Stimulated activated CD4-positive, alpha-beta T cell treated with anti-CD3 and anti-CD28 coated beads, Interleukin-1b, Interleukin-23, amount 100 ng/mL, for 48 hours (primary cell): ENCODE data around the gene CRLF2.
"Not testable (repeated sequence)": the region's sequence is repeated elsewhere in the genome, so short reads cannot be mapped to it uniquely, and the experiment has no call there.

ENCODE experiments used
- DNase-seq: peaks from one replicate; pipeline ENCODE4 v3.0.0-alpha.2; 2020

The CRLF2 gene, protein sequence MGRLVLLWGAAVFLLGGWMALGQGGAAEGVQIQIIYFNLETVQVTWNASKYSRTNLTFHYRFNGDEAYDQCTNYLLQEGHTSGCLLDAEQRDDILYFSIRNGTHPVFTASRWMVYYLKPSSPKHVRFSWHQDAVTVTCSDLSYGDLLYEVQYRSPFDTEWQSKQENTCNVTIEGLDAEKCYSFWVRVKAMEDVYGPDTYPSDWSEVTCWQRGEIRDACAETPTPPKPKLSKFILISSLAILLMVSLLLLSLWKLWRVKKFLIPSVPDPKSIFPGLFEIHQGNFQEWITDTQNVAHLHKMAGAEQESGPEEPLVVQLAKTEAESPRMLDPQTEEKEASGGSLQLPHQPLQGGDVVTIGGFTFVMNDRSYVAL

DNA sequence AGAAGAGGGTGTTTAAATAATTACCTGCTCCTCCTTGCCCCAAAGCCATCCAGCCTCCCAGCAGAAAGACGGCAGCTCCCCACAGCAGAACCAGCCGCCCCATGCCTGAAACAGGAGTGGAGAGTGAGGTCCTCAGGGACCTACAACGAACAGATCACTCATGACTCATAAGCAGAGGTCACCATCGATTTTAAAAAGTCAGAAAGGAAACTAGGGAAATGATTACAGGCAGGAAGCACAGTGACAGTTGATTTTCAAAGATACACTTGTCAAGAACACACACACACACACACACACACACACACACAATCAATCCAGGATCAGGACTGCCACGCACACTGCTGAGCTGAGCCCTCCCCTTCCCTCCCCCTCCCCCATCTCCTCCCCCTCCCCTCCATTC lies at the start of gene CRLF2:
Gene CRLF2, minus strand, starts transcription at position 118 of the 400 bp plus-strand sequence. Its CDS starts 15 bp downstream, at position 103.
- peak; percentile 28 for DNase-seq

DNA sequence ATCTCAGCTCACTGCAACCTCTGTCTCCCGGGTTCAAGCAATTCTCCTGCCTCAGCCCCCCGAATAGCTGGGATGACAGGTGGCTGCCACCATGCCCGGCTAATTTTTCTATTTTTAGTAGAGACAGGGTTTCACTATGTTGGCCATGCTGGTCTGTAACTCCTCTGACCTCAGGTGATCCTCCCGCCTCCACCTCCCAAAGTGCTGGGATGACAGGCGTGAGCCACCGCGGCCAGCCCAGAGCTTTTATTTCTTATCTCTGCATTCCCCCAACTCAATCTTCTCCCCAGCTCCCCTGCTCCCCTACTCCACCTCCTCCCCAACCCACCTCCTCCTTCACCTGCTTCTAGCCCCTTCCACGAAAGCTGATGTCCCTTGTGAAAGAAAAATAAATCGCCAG lies 49.3 kb upstream of the CRLF2 start:
- DNase-seq: not testable (repeated sequence)

DNA sequence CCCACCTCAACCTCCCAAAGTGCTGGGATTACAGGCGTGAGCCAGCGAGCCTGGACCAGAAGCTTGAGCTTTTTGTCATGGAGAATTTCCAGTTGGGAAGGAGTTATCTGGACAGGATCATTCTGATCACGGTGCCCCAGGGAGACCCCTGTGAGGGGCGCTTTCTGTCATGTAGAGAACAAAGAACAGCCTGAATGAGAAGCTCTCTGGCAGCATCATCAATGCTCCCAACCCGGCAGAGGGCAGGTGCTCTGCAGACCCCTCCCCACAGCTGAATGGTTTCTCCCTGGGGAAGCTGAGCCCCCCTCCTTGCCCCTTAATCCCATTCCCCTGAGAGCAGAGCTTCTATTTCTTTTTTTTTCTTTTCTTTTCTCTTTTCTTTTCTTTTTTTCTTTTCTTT lies 48.8 kb upstream of the CRLF2 start:
- no peak for DNase-seq

DNA sequence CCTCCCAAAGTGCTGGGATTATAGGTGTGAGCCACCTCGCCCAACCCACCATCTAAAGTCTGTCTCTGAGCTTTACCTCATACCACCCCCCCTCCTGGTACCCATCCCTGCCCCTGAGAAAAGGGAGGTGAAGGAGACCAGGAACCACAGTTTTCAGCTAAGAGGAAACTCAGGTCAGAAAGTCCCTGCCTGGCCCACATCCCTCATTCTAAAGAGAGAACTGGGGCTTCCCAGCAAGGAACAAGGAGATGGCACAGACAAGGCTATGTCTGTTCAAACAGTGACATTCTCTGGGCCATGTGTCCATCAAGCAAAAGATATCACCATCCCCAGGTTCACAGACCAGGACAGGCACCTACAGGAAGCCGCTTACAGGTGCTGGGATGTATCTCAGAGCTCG lies 40.4 kb upstream of the CRLF2 start:
- no peak for DNase-seq

DNA sequence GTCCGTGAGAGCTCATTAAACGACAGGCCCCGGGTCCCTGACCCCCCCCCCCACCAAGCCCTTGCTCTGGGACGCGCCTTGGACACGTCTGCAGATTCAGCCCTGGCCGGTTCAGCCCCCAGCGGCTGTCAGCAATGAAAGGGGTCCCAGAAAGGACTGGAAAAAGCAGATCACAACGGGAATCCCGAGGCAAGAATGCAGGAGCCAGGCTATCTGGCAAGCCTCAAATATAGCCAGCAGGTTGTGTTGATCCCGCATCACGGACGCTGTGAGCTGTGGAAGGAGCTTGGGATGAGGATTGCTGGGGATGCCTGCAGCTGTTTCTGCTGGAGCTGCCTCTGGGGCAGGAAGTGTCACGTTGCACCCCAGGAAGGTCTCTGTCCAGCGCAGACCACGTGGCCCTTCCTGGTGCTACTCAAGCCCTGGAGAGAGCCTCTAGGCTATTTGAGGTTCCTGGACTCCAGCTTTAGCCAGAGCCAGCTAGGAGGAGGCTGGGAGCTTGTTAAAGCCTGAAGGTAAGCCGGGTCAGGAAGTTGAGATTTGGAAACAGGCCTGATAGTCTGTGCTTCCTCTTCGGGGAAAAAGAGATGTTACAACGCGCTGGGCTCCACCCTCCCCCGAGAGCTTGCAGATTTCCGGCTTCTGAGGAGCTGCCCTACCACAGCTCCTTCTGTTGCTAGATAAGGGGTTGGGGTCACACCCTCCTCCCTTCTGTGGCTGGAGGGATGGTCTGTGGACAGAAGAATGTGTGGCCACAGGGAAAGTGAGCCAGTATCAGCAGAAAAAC lies 36.8 kb upstream of the CRLF2 start:
- DNase-seq: peak; percentile 52

DNA sequence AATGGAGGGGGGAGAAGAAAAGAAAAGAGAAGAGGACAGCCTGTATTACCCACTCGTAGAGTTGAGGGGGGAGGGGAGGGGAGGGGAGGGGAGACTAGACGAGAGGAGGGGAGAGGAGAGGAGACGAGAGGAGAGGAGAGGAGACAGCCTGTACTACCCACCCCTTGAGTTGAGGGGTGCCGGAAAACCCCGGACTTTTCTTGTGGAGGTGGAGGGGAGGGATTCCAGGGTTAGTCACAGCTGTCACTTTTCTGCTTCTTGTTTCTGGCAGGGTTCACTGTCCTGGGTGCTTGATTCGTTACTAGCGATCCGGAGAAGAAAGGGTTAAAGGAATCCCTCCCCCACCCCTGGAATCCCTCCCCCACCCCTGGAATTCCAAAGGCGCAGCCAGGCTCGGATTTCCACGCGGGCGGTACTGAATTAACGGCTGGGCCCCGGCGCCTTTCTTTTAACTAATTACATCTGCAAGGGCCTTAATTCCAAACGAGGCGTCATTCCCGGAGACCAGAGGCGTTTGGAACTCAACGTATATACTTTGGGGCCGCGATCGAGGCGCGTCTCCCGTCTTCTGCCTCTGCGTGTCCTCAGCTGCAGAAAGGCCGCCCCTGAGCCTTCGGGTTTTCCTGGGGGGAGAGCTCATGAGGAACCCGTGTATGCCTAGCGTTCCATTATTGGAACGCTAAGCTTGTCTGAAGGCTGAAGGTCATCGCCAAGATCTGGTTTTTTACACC lies 36.0 kb upstream of the CRLF2 start:
- DNase-seq: peak; percentile 22

DNA sequence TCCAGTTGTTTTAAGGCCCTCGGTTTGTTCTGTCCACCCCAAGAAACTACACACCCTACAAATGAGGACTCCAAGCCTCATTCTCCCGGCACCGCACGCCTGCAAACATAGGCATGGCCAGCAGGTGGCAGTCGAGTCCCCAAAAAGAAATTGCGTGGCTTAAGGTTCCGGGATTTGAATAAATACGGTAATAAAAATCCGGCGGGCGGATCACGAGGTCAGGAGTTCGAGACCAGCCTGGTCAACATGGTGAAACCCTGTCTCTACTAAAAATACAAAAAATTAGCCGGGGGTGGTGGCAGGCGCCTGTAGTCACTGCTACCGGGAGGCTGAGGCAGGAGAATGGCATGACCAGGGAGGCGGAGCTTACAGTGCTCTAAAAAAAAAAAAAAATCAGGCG lies 34.4 kb upstream of the CRLF2 start:
- DNase-seq: peak; percentile 85

DNA sequence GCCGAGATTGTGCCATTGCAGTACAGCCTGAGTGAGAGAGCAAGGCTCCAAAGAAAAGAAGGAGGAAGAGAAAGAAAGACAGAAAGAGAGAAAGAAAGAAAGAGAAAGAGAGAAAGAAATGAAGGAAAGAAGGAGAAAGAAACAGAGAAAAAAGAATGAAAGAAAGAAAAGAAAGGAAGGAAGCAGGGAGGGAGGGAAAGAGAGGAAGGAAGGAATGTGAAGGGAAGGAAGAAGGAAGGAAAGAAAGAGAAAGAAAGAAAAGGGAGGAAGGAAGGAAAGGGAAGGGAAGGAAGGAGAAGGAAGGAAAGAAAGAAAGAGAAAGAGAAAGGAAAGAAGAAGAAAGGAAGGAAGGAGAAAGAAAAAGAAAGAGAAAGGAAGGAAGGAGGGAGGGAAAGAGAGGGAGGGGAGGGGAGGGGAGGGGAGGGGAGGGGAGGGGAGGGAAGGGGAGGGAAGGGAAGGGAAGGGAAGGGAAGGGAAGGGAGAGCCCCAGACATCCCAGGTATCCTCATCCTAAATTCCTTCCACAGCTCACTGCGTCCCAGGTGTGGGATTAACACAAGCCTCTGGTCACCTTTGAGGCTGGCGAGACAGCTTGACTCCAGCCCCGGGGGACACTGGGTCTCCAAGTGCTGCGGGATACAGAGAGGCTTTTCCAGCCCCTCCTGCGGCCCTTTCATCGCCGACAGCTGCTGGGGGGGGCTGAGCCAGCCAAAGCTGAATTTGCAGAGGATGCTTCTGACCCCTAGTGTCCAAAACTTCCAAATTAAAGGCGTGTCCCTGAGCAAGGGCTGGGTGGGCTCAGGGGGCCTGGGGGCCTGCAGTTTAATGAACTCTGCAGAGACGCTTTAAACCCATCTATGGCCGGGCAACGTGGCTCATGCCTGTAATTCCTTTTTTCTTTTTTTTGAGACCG lies 32.0 kb upstream of the CRLF2 start:
- DNase-seq: peak; percentile 6

DNA sequence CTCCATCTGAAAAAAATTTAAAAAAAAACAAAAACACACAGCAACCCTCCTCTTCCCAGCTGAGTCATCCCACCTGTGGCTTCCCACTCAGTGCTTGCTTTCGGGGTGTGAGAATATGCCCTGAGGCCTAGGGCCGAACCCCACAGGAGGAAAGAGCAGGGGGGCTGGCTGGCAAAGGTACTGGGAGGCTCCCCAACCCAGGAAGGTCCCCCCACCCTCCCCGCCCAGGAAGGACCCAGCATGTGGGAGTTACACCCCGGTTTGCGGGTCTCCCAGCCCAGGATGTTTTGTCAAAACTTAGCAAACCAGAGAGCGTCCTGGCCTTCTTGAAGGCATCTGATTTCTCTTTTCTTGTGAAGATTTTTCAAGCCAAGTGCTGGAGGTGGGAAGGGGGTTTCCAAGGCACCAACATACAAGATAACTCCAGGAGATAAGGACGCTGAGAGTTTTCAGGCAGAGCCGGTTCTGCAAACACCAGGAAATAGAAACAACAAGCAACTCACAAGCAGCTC lies 30.5 kb upstream of the CRLF2 start:
- DNase-seq: peak; percentile 32

DNA sequence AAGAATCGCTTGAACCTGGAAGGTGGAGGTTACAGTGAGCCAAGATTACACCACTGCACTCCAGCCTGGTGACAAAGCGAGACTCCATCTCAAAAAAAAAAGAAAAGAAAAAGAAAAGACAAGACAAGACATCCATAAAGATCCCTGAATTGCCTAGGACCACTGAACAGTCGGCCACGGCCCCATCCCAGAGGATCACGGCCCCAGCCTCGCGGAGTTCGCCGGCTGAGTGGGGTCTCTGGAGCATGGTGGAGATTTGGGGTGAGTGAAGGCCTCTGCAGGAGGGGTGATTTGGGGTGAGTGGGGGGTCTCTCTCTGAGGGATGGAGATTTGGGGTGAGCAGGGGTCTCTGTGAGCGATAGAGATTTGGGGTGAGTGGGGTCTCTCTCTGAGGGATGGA lies 28.1 kb upstream of the CRLF2 start:
- not testable (repeated sequence) for DNase-seq

DNA sequence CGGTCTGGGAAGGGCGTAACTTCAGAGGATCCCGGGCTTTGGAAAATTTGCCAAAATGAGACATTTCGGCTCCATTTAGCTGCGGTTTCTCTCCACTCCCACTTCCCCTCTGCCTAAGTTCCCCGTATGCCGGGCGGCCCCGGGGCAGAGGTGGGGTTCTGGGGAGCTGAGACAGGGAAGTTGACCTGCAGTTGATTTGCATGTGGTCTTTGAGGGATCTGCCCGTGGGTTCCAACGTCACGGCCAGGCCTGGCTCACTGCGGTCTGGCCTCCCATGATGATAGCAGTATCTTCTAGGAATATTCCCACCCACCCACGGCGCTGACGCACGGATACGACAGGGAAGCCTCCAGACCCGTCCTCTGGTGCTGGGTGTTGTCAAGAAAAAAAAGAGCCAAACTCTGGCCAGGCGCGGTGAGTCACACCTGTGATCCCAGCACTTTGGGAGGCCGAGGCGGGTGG lies 27.3 kb upstream of the CRLF2 start:
- DNase-seq: no peak

DNA sequence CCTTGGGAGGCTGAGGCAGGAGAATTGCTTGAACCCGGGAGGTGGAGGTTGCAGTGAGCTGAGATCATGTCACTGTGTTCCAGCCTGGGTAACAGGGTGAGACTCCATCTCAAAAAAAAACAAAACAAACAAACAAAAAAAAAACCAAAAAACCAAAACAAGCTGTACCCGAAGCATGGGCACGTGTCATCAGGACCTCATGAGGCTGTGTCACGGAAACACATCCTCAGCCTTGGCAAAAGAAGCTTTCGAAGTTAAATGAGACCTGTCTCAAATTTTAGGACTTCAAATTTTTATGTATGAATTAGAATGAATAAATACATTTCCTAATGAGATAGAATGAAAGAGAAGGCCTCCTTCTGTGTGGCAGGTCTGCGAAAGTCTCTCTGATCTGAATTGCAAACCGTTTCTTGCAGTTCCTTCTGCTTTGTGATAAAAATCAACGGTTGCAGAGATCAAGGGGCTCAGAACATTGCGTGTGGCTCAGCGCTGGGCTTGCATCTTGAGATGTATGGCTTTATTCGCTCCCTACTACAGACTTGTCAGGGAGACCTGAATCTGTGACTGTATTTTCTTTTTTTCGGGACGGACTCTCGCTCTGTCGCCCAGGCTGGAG lies 19.5 kb upstream of the CRLF2 start:
- no peak for DNase-seq

DNA sequence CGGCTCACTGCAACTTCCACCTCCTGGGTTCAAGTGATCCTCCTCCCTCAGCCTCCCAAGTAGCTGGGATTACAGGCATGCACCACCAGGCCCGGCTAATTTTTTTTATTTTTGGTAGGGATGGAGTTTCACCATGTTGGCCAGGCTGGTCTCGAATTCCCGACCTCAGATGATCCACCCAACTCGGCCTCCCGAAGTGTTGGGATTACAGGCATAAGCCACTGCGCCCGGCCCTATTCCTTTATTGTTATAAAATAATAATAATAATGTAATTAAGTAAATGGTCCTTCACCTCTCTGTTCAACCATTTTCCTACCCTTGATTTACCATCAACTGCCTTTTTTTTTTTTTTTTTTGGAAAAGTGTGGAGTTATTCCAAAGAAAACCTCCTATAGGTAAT lies 15.7 kb upstream of the CRLF2 start:
- not testable (repeated sequence) for DNase-seq

DNA sequence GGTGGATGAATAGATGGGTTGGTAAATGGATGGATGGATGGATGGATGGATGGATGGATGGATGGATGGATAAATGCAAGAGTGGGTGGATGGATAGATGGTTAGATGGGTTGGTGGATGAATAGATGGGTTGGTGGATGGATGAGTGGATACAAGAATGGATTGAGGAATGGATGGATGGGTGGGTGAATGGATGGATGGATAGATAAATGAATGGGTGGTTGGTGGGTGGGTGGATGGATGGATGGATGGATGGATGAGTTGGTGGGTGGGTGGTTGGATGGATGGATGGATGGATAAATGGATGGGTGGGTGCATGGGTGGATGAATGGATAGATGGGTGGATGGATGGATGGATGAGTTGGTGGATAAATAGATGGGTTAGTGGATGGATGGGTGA lies 13.8 kb upstream of the CRLF2 start:
- DNase-seq: no peak

DNA sequence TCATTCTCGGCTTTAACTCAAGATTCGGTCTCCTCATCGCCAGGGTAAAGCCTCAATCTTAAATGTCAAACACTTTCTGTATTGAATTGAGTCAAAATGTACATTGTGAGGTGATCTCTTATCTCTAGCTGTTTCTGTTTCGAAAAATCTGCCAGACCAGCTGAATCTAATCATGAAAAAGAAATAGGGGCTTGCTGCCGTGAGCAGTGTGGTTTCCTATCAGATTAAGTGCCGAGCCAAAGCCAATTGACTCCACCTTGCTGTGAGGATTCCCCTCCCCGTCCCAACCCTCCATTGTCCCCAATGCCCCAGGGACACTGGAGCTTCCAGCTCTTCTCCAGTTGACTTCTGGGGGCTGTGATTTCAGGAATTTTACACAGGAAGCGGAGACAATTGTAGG lies 12.5 kb upstream of the CRLF2 start:
- DNase-seq: no peak

DNA sequence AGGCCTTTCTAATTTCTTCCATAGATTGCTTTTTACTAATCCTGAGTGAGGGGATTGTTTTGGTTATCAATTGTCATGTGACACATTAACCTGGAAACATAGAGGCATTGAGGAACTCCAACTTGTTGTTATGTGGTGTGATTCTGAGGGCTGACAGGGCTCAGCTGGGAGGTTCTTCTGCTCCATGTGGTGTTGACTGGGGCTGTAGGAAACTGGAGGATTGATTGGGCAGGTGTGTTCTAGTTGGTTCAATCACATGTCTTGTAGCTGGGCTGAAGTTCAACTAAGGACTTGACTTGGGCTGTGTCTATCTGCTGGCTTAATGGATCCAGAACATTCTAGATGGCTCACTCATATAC lies 10.8 kb upstream of the CRLF2 start:
- DNase-seq: no peak

DNA sequence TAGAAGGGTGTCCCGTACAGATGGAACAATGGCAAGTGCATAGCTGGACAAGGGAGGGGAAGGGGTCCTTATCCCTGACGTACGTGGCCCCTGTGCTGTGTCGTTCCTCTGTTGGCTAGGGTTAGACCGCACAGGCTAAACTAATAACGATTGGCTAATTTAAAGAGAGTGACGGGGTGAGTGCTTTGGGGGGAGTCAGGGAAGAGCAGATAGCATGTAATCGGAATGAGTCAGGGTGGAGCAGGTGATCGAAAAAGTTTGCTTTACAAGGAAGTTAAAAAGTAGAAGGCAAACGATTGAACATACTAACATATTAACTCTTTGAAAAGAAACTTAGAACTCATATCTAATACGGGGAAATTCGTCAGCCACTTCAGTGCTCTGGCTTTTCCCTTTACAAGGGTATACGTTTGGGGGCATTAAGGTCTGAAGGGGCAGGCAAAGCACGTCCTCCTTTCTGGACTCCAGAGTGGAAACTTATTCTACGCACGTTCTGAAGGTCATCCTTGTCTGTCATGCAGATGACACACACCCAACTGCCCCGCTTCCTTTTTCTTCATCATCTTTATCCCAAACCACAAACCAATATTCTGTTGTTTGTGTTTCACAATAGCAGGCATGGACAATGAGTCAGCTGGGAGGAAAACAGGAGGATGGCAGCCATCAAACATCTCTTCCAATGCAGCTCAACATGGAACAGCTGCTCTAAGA lies 10.2 kb upstream of the CRLF2 start:
- DNase-seq: no peak

DNA sequence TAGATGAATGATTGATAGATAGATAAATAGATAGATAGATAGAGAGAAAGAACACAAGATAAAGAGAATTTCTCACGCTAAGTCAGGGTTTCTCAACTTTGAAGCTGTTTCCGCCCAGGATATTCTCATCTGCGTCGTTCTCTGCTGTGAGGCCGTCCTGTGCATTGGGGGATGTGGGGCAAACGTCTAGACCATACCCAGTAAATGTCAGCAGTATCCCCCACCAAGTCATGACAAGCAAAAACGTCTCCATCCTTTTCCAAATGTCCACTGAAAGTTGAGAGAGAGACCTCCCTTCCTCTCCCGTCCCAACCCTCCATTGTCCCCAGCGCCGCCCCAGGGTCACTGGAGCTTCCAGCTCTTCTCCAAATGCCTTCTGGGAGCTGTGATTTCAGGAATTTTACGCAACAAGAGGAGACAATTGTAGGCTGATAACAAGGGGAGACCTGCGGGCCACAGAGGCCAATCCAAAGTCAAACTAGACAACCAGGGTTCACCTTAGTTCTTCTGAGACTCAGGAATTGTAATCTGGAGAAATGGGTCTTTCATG lies 8.9 kb upstream of the CRLF2 start:
- DNase-seq: no peak

DNA sequence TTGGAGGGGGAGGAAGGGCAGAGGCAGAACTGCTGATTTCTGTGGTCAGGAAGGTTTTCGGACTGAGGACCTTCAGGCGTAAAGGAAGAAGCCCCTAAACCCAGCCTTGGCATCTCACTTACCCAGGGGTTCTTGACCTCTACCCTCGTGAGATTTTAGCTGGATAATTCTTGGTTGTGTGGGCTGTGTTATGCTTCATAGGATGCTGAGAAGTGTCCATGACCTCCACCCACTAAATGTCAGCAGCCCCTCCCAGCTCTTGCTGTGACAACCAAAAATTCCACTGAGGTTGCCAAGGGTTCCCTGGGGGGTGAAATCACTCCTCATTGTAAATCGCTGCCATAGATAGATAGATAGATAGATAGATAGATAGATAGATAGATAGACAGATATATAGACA lies 5.8 kb upstream of the CRLF2 start:
- no peak for DNase-seq

DNA sequence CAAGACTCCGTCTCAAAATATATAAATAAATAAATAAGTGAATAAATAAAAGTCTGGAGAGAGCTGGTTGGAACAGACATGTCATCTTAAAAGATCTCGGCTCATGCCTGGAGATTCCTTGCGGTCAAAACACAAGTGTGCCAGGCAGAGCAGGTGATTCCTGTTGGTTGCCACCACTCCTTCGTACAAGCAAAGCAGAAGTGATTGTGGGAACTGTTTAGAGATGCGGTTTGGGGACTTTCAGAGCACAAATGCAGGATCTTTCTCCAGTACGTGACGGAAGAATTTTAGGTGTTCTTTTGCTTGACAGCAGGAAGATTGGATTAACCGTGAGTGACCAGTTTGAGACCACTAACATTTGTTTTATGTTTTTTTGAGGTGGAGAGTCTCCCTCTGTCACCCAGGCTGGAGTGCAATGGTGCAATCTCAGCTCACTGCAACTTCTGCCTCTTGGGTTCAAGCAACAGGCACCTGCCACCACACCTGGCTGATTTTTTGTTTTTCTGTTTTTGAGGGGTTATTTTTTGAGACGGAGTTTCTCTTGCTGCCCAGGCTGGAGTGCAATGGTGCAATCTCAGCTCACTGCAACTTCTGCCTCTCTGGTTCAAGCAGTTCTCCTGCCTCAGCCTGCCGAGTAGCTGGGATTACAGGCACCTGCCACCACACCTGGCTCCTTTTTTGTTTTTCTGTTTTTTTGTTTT lies 2.8 kb upstream of the CRLF2 start:
- no peak for DNase-seq
